Stimulated activated CD4-positive, alpha-beta T cell treated with anti-CD3 and anti-CD28 coated beads, Interleukin-12 subunit alpha, Interleukin-12 subunit beta, amount 100 ng/mL, for 48 hours (primary cell): Measurements from ENCODE around the gene PHACTR3.

Experiments
- DNase-seq, 3 donors: peaks; one replicate each; pipeline ENCODE4 v3.0.0-alpha.2; 2020; ENCODE audit warnings: low read depth in 2 of 3, low spot score in 1 of 3

PHACTR3 gene

GRCh38 chr20:59825563-59825920 is 221.2 kb downstream of the PHACTR3 start:
- no peak for DNase-seq

GRCh38 chr20:59825944-59826759 is 221.8 kb downstream of the PHACTR3 start:
- DNase-seq, result no peak

GRCh38 chr20:59827138-59828056 is 223.1 kb downstream of the PHACTR3 start:
- no peak for DNase-seq

DNA sequence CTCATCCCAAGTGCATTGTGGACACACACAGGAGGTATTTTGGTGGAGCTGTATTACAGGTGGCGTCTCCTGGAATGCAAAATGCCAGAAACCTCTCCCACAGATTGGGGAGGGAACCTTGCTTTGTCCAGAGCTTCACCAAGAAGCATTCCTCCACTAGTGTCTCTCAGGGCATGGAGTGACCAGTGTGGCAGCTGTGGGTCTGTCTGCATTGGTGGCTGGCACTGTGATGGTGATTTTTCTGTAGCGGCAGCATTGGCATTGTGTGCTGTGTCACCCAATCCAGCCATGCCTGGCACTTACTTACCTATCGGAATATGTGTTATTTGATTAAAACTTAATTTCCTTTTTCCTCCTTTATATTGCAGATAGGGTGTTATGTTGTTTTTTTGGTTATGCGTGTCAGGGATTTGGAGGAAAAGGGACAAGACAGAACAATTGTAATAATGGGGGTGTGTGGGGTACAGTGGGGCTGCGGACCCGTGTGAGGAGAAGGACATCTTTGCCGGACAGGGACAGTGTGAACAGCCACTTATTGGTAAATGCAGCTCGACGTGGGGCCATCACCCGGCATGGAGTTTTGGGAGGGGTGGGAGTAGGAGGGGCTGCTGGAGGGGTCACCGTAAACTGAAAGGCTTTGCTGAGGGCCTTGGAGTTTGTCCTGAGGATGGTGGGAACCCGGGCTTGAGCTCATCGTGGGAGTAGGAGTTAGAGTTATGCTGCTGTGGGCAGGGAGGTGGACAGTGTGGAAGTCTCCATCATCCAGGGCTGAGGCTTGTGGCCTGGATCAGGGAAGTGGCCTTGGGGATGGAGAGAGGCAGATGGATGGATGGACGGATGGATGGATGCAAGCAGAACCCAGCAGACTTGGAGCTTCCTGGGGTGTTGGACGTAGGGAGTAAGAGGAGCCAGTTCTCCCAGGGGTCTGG is 224.0 kb downstream of the PHACTR3 start:
- no peak for DNase-seq

DNA sequence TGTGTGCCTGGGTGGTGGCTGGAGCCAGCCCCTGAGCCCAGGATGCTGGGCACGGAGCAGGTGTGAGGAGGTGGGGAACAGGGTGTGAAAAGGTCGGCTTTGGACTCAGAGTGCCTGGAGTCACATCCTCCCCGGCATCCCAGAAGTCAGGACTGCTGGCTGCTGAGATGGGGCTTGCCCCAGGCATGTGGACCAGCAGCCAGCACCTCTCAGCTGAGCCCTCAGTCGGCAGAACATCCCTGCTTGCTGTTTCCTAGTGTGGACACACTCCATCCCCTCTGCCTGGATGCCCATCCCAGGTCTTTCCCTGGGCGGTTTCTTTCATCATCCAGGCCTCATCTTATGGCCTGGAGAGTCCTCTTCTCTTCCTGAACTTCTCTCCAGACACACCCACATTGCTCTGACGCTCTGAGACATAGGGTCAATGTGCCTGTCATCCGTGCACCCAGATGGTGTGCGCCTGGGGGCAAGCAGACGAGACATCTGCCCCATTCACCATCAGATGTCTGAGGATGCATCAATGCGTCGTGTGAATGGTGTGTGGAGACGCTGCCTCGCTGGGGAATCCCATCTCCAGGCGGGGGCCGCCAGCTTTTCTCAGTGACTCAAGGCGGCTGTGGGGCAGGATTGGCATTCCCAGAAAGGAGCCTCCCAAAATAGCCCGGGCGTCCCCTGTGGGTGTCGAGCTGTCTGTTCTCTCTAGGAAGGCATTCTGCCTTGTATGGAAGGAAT is 224.9 kb downstream of the PHACTR3 start:
- DNase-seq, result no peak

DNA sequence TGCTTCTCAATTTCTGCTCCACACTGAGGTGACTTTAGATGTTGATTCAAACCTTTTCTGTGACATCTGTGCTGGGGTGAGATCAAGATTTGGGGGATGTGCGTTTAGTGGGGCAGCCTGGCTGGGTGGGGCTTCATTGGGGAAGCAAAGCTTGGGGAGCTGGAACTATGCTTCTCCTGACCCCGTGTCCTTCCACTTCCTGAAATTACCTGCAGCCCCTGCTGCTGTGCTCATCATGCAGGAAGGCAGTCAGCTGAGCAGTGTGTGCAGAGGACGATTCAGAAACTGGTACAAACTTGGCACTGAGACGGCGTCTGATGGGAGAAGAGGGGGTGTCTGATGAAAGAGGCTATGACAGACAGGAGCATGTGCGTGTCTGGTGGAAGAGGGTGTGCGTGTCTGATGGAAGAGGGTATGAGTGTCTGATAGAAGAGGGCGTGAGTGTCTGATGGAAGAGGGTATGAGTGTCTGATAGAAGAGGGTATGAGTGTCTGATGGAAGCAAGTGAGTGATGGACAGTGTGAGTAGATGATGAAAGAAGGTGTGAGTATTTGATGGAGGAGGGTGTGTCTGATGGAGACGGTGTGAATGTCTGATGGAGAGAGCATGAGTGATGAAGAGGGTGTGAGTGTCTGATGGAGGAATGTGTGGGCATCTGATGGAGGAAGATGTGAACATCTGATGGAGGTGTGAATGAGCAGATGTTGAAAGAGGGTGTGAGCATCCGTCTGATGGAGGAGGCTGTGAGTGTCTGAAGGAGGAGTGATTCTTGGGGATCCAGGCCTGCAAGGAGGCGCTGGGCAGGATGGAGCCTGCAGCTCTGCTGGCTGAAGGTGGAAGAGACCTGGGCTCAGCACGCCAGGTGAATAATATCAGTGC is 225.7 kb downstream of the PHACTR3 start:
- no peak for DNase-seq

GRCh38 chr20:59830665-59831023 is 226.3 kb downstream of the PHACTR3 start:
- DNase-seq, result no peak

- DNase-seq, result no peak
Measured at GRCh38 chr20:59831024-59831915, 226.9 kb downstream of the PHACTR3 start.

DNA sequence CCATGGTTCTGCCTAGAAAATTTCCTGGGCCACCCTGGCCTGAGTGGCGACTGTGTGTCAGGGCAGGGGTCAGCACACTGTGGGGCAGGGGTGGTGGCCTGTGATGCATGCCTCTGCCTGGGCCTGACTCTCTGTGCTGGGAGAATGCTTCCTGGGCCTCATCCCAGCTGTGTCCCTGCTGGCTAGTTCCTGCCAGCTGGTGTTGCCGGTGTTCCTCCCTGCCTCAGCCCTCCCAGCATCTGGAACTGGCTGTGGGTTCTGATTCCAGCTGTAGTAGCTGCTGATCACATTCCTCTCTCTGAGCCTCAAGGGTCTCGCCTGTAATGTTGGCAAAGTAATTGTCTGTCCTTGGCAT is 227.6 kb downstream of the PHACTR3 start:
- no peak for DNase-seq

DNA sequence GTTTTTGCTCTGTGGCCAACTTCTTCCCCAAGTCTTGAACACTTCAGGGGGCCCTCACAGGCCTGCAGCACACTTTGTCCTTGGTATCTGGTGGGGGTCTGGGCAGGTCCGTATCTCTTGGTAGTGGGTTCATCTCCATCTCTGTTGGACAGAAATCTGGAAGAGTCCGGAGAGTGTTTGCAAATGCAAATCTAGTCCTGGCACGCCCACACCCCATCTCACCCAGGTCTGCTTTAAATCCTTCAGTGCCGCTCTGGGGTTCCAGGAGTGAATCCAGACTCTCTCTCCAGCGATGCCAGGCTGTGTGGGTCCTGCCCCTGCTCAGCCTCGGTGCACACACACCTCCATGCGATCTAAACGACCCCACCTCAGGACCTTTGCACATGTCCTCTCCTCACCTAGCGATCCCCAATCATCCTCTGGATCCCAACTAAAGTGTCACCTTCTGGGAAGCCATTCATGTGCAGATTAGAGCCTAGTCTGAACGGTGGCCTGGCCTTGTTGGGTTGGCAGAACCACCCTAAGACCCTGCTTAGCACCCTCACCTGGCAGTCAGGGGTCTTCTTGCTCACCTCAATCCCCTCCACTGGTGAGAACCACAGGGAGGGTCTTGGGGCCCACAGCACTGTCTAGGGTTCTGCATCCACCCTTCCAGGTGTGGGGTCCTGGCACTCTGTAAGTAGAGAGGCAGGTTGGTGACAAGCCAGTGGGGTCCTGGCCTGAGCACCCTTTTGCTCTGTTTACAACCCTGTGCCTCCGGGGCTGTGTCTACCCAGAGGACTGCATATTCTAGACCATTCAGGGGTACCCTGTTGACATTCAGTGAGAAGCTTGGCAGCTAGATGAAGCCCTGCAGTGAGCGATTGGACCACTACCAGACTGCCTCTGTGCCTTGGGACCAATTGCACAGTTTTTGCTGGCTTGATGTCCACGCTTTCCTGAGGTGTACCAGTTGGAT is 228.3 kb downstream of the PHACTR3 start:
- no peak for DNase-seq

DNA sequence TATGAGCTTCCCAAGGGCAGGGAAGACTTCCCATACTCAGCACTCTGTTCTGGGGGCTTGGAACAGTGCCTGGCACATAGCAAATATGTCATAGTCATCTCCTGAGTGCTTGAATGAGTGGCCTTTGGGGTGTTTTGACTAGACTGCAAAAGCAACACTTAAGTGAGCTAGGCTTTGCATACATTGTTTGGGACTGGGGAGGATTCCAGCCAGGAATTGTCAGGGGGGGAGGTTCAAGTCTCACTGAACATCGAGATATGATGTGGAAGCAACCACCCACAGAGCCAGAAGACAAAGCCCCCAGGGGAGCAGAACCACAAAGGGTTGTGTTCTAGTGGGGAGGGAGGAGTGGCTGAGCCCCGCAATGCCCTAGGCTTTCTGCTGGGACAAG is 230.7 kb downstream of the PHACTR3 start:
- DNase-seq, result no peak

DNA sequence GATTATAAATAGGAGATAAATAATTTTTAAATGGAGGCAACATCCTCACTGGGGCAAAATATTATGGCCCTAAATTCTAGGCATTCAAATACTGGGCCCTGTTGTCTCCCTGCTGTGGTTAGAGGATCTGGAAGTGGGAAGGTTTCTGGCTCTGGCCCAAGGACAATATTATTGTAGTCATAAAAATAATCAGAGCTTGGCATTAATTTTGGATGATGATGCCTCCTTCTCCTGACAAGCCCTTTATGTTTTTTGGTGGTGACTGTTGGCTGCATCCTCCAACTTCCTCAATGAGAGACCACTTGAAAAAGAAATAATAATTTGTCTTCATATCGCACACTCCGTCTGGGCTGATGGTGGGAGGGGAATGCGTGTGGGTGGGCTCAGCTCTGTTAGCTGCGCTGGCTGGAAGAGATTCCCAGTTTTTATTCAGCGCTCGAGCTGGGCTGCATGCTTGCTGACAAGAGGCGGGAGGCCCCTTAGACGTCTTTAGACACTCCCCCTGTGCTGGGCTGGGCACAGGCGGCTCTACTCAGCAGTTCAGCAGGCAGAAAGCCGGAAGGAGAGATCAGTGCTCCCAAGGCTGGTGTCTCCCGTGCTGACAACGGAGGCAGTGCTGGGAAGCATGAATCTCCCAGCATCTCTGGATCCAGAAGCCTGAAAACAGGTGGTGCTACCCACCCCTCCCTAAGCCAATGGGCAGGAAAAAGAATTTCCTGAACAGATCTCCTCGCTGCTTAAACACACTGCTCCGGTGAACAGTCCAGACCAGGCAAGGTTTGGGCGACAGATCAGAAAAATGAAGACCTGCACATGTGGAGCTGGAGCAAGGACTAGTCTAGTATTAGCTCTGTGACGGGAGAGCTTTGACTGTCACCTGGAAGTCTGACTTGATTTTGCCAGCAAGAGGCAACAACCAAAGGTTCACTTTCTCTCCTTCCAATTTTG is 231.4 kb downstream of the PHACTR3 start:
- no peak for DNase-seq

- DNase-seq, result no peak
Measured at GRCh38 chr20:59836767-59837166, 232.4 kb downstream of the PHACTR3 start.

- no peak for DNase-seq
Measured at GRCh38 chr20:59837623-59838394, 233.5 kb downstream of the PHACTR3 start.

DNA sequence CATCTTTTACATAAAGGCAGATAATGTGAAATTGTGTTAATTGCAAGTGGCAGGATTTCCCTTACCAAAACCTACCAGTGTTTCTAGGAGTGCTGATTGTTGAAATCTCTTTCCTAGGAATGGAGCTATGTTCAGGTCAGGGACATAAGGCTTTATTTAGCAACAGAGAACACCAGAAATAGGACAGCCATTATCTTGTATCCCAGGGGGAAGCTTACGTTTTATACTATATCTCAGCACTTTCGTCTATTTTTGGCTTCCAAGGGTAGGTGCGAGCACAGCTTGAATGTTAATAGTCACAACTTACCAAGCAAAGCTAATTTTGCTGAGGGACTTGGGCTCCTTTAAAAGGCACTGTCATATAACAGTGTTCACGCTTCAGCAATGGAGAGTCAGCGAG is 235.1 kb downstream of the PHACTR3 start:
- no peak for DNase-seq

DNA sequence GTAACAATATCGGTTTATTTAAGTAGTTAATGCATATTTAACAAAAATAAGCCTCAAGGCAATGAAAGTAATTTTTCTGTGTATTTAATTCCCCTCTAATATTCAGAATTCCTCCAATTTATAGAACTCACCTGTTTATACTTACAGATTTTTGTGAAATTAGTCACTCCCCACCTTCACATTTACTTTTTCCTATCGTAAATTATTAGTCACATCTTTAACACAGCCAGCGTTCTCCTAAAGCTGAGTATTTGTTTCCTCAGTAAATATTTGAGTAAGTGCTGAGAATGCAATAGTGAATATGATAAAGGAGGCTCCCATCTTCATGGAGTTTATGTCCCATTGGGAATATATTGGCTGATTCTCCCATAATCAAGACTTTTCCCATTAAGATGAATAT is 241.1 kb downstream of the PHACTR3 start:
- DNase-seq, result no peak
